ENCODE measurements around the gene KRT76. TPM values are rescaled to one million over a fixed set of nuclear protein-coding genes. Genes with fewer than 3 reads are reported as not detected.
"Not testable (repeated sequence)": the region's sequence is repeated elsewhere in the genome, so short reads cannot be mapped to it uniquely, and the experiment has no call there.

Gene KRT76
- total RNA-seq, 1 donor from 2014 or later: not detected

- no peak for DNase-seq
- ATAC-seq: no peak
- intact Hi-C loops (cut with micrococcal nuclease): no loop called here
Measured at GRCh38 chr12:52799505-52800211, 22.5 kb upstream of the KRT76 start.

GRCh38 chr12:52798671-52799504 is 21.7 kb upstream of the KRT76 start:
- DNase-seq (no peak), ATAC-seq (no peak)
- intact Hi-C loops (cut with micrococcal nuclease): no loop called here

GRCh38 chr12:52798003-52798670 is 21.0 kb upstream of the KRT76 start:
- ATAC-seq: no peak
- intact Hi-C loops (cut with micrococcal nuclease): no loop called here
- no peak for DNase-seq

- ATAC-seq (no peak), DNase-seq (no peak)
- intact Hi-C loops (cut with micrococcal nuclease): no loop called here
Measured at GRCh38 chr12:52797529-52797894, 20.4 kb upstream of the KRT76 start.

GRCh38 chr12:52796839-52797528 is 19.8 kb upstream of the KRT76 start:
- intact Hi-C loops (cut with micrococcal nuclease): no loop called here
- DNase-seq (no peak), ATAC-seq (no peak)

GRCh38 chr12:52796429-52796794 is 19.3 kb upstream of the KRT76 start:
- intact Hi-C loops (cut with micrococcal nuclease): no loop called here
- ATAC-seq (no peak), DNase-seq (no peak)

- no peak for DNase-seq
- no peak for ATAC-seq
- intact Hi-C loops (cut with micrococcal nuclease): no loop called here
Measured at GRCh38 chr12:52795694-52796428, 18.7 kb upstream of the KRT76 start, which contains the start of gene KRT3. Gene KRT3, minus strand, starts transcription at chr12:52796117. Its CDS starts 75 bp downstream, at chr12:52796042.

GRCh38 chr12:52795332-52795674 is 18.2 kb upstream of the KRT76 start:
- intact Hi-C loops (cut with micrococcal nuclease); ATAC-seq; DNase-seq: not testable (repeated sequence)

- intact Hi-C loops (cut with micrococcal nuclease): no loop called here
- ATAC-seq: no peak
- DNase-seq: no peak
Measured at GRCh38 chr12:52794479-52795331, 17.6 kb upstream of the KRT76 start.

GRCh38 chr12:52792185-52793029 is 15.3 kb upstream of the KRT76 start:
- intact Hi-C loops (cut with micrococcal nuclease): no loop called here
- DNase-seq (no peak), ATAC-seq (no peak)

- intact Hi-C loops (cut with micrococcal nuclease): no loop called here
- DNase-seq (no peak), ATAC-seq (no peak)
Measured at GRCh38 chr12:52791271-52792184, 14.4 kb upstream of the KRT76 start.

- intact Hi-C loops (cut with micrococcal nuclease): no loop called here
Measured at GRCh38 chr12:52790427-52791270, 13.5 kb upstream of the KRT76 start.

GRCh38 chr12:52789637-52790426 is 12.7 kb upstream of the KRT76 start:
- ATAC-seq: no peak
- intact Hi-C loops (cut with micrococcal nuclease): no loop called here
- DNase-seq: no peak

More at GRCh38 chr12:52790427-52791270, 13.5 kb upstream of the KRT76 start:
- no peak for ATAC-seq
- no peak for DNase-seq

GRCh38 chr12:52788876-52789636 is 11.9 kb upstream of the KRT76 start:
- DNase-seq (no peak), ATAC-seq (no peak)

More at GRCh38 chr12:52788876-52789636, 11.9 kb upstream of the KRT76 start:
- intact Hi-C loops (cut with micrococcal nuclease): no loop called here

All from left ventricle myocardium superior (tissue), 1 donor.